ENCODE data around the gene PDE6C. TPM values are rescaled to one million over a fixed set of nuclear protein-coding genes. Genes with fewer than 3 reads are reported as not detected.

The PDE6C gene
- total and polyA plus RNA-seq, 2 of the 8 experiments (the other 6 are each of a cell fraction or from before 2014, with no cell fraction given), result not detected

- no peak for TF ChIP-seq CHD7 (IDR thresholded peaks at IDR 0.05; ENCODE audit: insufficient replicate concordance, low read length)
- TF ChIP-seq RXRA (IDR thresholded peaks at IDR 0.05; ENCODE audit: insufficient read depth, low read depth, low read length), result no peak
- no peak for TF ChIP-seq CTCF (IDR thresholded peaks at IDR 0.05; ENCODE audit: control extremely low read depth in 1 of 3, insufficient read depth in 1 of 3, low read depth in 1 of 3, low read length in 3 of 3)
- no peak for TF ChIP-seq HDAC2 (IDR thresholded peaks at IDR 0.05; ENCODE audit: borderline replicate concordance in 1 of 2, low read depth in 2 of 2, low read length in 2 of 2)
- TF ChIP-seq SUZ12 (IDR thresholded peaks at IDR 0.05; ENCODE audit: low read length), result no peak
- no peak for TF ChIP-seq YY1 (IDR thresholded peaks at IDR 0.05; ENCODE audit: low read depth, low read length)
Measured at GRCh38 chr10:93630625-93631557, 18.6 kb downstream of the PDE6C start (continued).

All from H1 (cell line).